NCI-H2107 treated with DMSO at 0.1 percent for 48 hours (cell line): ENCODE data around the gene SPECC1.
"Not testable (repeated sequence)": the region's sequence is repeated elsewhere in the genome, so short reads cannot be mapped to it uniquely, and the experiment has no call there.

Experiments used
- DNase-seq: peaks from one replicate; lab custom pipeline; 2025; ENCODE audit not compliant: unreplicated experiment; lab: John Stamatoyannopoulos, UW

SPECC1 gene

GRCh38 chr17:20228860-20229259 is 219.7 kb downstream of the SPECC1 start:
- no peak for DNase-seq

GRCh38 chr17:20230924-20231323 is 221.8 kb downstream of the SPECC1 start:
- DNase-seq, result no peak

- no peak for DNase-seq
Observed at GRCh38 chr17:20232611-20233010, 223.5 kb downstream of the SPECC1 start.

GRCh38 chr17:20234276-20234675 is 225.1 kb downstream of the SPECC1 start:
- no peak for DNase-seq

GRCh38 chr17:20235747-20236146 is 226.6 kb downstream of the SPECC1 start:
- DNase-seq, result no peak

- DNase-seq, result no peak
Observed at GRCh38 chr17:20236578-20237227, 227.5 kb downstream of the SPECC1 start.

GRCh38 chr17:20239776-20240175 is 230.6 kb downstream of the SPECC1 start:
- DNase-seq, result not testable (repeated sequence)

- no peak for DNase-seq
Observed at GRCh38 chr17:20241855-20242254, 232.7 kb downstream of the SPECC1 start.

- DNase-seq, result no peak
Observed at GRCh38 chr17:20242271-20242670, 233.1 kb downstream of the SPECC1 start.

GRCh38 chr17:20243524-20243923 is 234.4 kb downstream of the SPECC1 start:
- DNase-seq, result no peak

GRCh38 chr17:20244671-20245070 is 235.5 kb downstream of the SPECC1 start:
- DNase-seq, result no peak

- no peak for DNase-seq
Observed at GRCh38 chr17:20246692-20247091, 237.5 kb downstream of the SPECC1 start.

- no peak for DNase-seq
Observed at GRCh38 chr17:20253323-20253722, 244.2 kb downstream of the SPECC1 start.

- no peak for DNase-seq
Observed at GRCh38 chr17:20254541-20254940, 245.4 kb downstream of the SPECC1 start.

- no peak for DNase-seq
Observed at GRCh38 chr17:20256144-20256543, 247.0 kb downstream of the SPECC1 start.

- no peak for DNase-seq
Observed at GRCh38 chr17:20257008-20257407, 247.8 kb downstream of the SPECC1 start.

GRCh38 chr17:20257798-20258197 is 248.6 kb downstream of the SPECC1 start:
- no peak for DNase-seq

- DNase-seq, result no peak
Observed at GRCh38 chr17:20259668-20260067, 250.5 kb downstream of the SPECC1 start.

GRCh38 chr17:20260268-20260667 is 251.1 kb downstream of the SPECC1 start:
- DNase-seq, result no peak

GRCh38 chr17:20262226-20263114 is 253.3 kb downstream of the SPECC1 start:
- no peak for DNase-seq

GRCh38 chr17:20263115-20263433 is 253.9 kb downstream of the SPECC1 start:
- DNase-seq, result not testable (repeated sequence)

- no peak for DNase-seq
Observed at GRCh38 chr17:20263595-20263994, 254.4 kb downstream of the SPECC1 start.
